Esophagus muscularis mucosa (tissue), 4 donors: ENCODE results near the gene C1orf35. TPM values are rescaled to one million over a fixed set of nuclear protein-coding genes. Genes with fewer than 3 reads are reported as not detected.
A peak's percentile ranks its signal among the peaks of the same experiment; 100 is the strongest.

Source experiments
- DNase-seq: peaks from one replicate; pipeline ENCODE4 v3.0.0-alpha.2; 2017; ENCODE audit errors: extremely low spot score
- H3K27ac ChIP-seq, 4 donors: fragments of 200-600 bp; sonication (generic); replicated peaks in 1 of 4; 1 replicate in 3 of 4; 2 replicates in 1 of 4; pipeline ENCODE4 v1.5.1; 2016 to 2019; ENCODE audit warnings: mild to moderate bottlenecking in 1 of 4
- H3K27me3 ChIP-seq, 4 donors: fragments of 200-600 bp; sonication (generic); one replicate each; pipeline versions ENCODE4 v1.5.1 to v1.6.0; 2016 to 2019
- H3K36me3 ChIP-seq, 4 donors: fragments of 200-600 bp; sonication (generic); one replicate each; pipeline ENCODE4 v1.5.1; 2016 to 2019
- H3K4me1 ChIP-seq, 4 donors: fragments of 200-600 bp; sonication (generic); one replicate each; pipeline ENCODE4 v1.5.1; 2016 to 2019
- H3K4me3 ChIP-seq, 4 donors: fragments of 200-600 bp; sonication (generic); 1 replicate in 2 of 4; 2 replicates in 2 of 4; pipeline ENCODE4 v1.5.1; 2016 to 2019; ENCODE audit warnings: mild to moderate bottlenecking in 4 of 4, moderate library complexity in 1 of 4
- H3K9me3 ChIP-seq, 4 donors: fragments of 200-600 bp; sonication (generic); 1 replicate in 3 of 4; 2 replicates in 1 of 4; pipeline ENCODE4 v1.5.1; 2016 to 2019
- CTCF ChIP-seq, 3 experiments: fragments of 200-600 bp in 2 of 3; fragments of 450-650 bp in 1 of 3; sonication (generic) in 2 of 3; IDR thresholded peaks; one replicate each; pipeline ENCODE4 v1.5.1; 2017 to 2019; ENCODE audit warnings: antibody characterized with exemption in 3 of 3, mild to moderate bottlenecking in 2 of 3, moderate library complexity in 1 of 3
- EP300 ChIP-seq: sonication (generic); formaldehyde crosslinking; IDR thresholded peaks from one replicate; pipeline ENCODE4 v1.6.1; 2017; ENCODE audit warnings: antibody characterized with exemption
- POLR2A ChIP-seq: fragments of 450-650 bp; IDR thresholded peaks from one replicate; pipeline ENCODE4 v1.6.1; 2017; ENCODE audit warnings: antibody characterized with exemption, moderate library complexity, mild to moderate bottlenecking, low read depth
- POLR2AphosphoS5 ChIP-seq, 2 donors: sonication (generic); formaldehyde crosslinking; IDR thresholded peaks; one replicate each; pipeline ENCODE4 v1.6.1; 2017; ENCODE audit warnings: antibody characterized with exemption in 2 of 2
- WGBS: methylation state at CpG from one replicate; pipeline ENCODE4 v1.1.5; 2018; 5-methylcytosine and 5-hydroxymethylcytosine counted together
- intact Hi-C: fragments of 100-400 bp; cut with DNase I; formaldehyde crosslinking; loops from one replicate; pipeline ENCODE4 v1.15.1; 2023
- total RNA-seq, 4 donors: library from RNA; depleted of rRNA; stranded (reverse); fragments of >200 nt; gene quantifications; one replicate each; pipeline versions ENCODE4 v1.1.0 to v1.2.1, GENCODE V29; 2016

Gene C1orf35
- total RNA-seq, 4 donors from 2014 or later: 11.2 to 24.3 (median 11.9) TPM

GRCh38 chr1:228082918-228083870 lies 19.9 kb downstream of the C1orf35 start:
- H3K27me3 ChIP-seq: no peaks in the 10 kb centered on the region
- H3K4me1 ChIP-seq: peaks cover 51 to 71% (median 62%) of the 10 kb centered on the region in 4 donors
- intact Hi-C loops: loop anchor here (10.0 kb wide), 1 partner anchor 318 kb away; no protein-coding TSS in a partner anchor
- DNase-seq: no peak
- WGBS: 2% methylated on average over 19 of the region's 79 CpGs
- TF ChIP-seq POLR2A: no peak
- no peak for TF ChIP-seq CTCF (IDR thresholded peaks at IDR 0.05)
- TF ChIP-seq EP300: no peak
- no peak for TF ChIP-seq POLR2AphosphoS5 (IDR thresholded peaks at IDR 0.05)
- H3K4me3 ChIP-seq: peak overlapping the region; percentile 79 to 99 (median 96)
- H3K27ac ChIP-seq: peak overlapping the region; percentile 96 to 100 (median 100)
- no peaks in the 10 kb centered on the region for H3K9me3 ChIP-seq
- H3K36me3 ChIP-seq: peaks cover 0 to under 1% (median 0%) of the 10 kb centered on the region in 4 donors

- H3K27ac ChIP-seq: peak within 1 kb of the TSS; percentile 96 to 100 (median 100)
- intact Hi-C loops: loop anchor here (10.0 kb wide), 1 partner anchor 318 kb away; no protein-coding TSS in a partner anchor
- H3K9me3 ChIP-seq: no peaks in the 10 kb centered on the region
- WGBS: 0% methylated on average over 34 of the region's 87 CpGs
- H3K4me3 ChIP-seq: peak within 1 kb of the TSS; percentile 79 to 99 (median 96)
- H3K4me1 ChIP-seq: peaks cover 43 to 63% (median 54%) of the 10 kb centered on the region in 4 donors
- no peaks in the 10 kb centered on the region for H3K36me3 ChIP-seq
- DNase-seq: peak; percentile 95
- no peaks in the 10 kb centered on the region for H3K27me3 ChIP-seq
- peak; percentile 14 to 43 (median 24) for TF ChIP-seq CTCF (IDR thresholded peaks at IDR 0.05)
- TF ChIP-seq POLR2AphosphoS5 (IDR thresholded peaks at IDR 0.05): peak; percentile 96 to 97
- TF ChIP-seq EP300: no peak
- TF ChIP-seq POLR2A: peak; percentile 84
These were observed 20.8 kb downstream of the C1orf35 start, which contains the start of gene ARF1 for GRCh38 chr1:228082214-228082917. TSS of gene ARF1 (plus strand) at chr1:228082708. CDS start at chr1:228097115, 14,407 bp downstream.

- Histone ChIP-seq H3K9me3 (no peaks in the 10 kb centered on the region), H3K4me3 (peak overlapping the region; percentile 79 to 99 (median 96)), H3K27me3 (no peaks in the 10 kb centered on the region), H3K4me1 (peaks cover 36 to 56% (median 47%) of the 10 kb centered on the region in 4 donors), H3K36me3 (no peaks in the 10 kb centered on the region), H3K27ac (peak overlapping the region; percentile 96 to 100 (median 100))
- WGBS: 40% methylated on average over 9 of the region's 31 CpGs
- no peak for TF ChIP-seq POLR2AphosphoS5 (IDR thresholded peaks at IDR 0.05)
- no peak for TF ChIP-seq EP300
- no peak for TF ChIP-seq POLR2A
- TF ChIP-seq CTCF (IDR thresholded peaks at IDR 0.05): no peak
- no peak for DNase-seq
- intact Hi-C loops: loop anchor here (10.0 kb wide), 1 partner anchor 317 kb away; no protein-coding TSS in a partner anchor
These were observed 21.4 kb downstream of the C1orf35 start for GRCh38 chr1:228081578-228082213.

- no peak for DNase-seq
- H3K27me3 ChIP-seq: no peaks in the 10 kb centered on the region
- no peaks in the 10 kb centered on the region for H3K36me3 ChIP-seq
- intact Hi-C loops: loop anchor here (10.0 kb wide), 1 partner anchor 316 kb away; no protein-coding TSS in a partner anchor
- no peaks in the 10 kb centered on the region for H3K9me3 ChIP-seq
- H3K4me1 ChIP-seq: peaks cover 31 to 51% (median 42%) of the 10 kb centered on the region in 4 donors
- no peak overlapping the region for H3K27ac ChIP-seq
- WGBS: 90% methylated on average over 6 of the region's 7 CpGs
- H3K4me3 ChIP-seq: peak overlapping the region; percentile 79 to 99 (median 96)
- TF ChIP-seq CTCF (IDR thresholded peaks at IDR 0.05): no peak
- no peak for TF ChIP-seq POLR2AphosphoS5 (IDR thresholded peaks at IDR 0.05)
- TF ChIP-seq EP300: no peak
- no peak for TF ChIP-seq POLR2A
These were observed 22.0 kb downstream of the C1orf35 start for GRCh38 chr1:228081144-228081543.
